GM12891 (cell line): ENCODE data around the gene CAMK2G.

ENCODE experiments used
- POLR2A ChIP-seq: IDR thresholded peaks from 2 replicates; pipeline ENCODE4 v1.6.1; 2011; ENCODE audit warnings: low read depth, low read length, control low read depth
- POLR2AphosphoS5 ChIP-seq: IDR thresholded peaks from 2 replicates; pipeline ENCODE4 v1.6.1; 2011; ENCODE audit warnings: low read depth, low read length, control low read depth
- SPI1 ChIP-seq: IDR thresholded peaks from 2 replicates; pipeline ENCODE4 v1.6.1; 2011; ENCODE audit warnings: low read depth, low read length, control low read depth
- TAF1 ChIP-seq: IDR thresholded peaks from 2 replicates; pipeline ENCODE4 v1.6.1; 2011; ENCODE audit warnings: low read depth, low read length, control low read depth

DNA sequence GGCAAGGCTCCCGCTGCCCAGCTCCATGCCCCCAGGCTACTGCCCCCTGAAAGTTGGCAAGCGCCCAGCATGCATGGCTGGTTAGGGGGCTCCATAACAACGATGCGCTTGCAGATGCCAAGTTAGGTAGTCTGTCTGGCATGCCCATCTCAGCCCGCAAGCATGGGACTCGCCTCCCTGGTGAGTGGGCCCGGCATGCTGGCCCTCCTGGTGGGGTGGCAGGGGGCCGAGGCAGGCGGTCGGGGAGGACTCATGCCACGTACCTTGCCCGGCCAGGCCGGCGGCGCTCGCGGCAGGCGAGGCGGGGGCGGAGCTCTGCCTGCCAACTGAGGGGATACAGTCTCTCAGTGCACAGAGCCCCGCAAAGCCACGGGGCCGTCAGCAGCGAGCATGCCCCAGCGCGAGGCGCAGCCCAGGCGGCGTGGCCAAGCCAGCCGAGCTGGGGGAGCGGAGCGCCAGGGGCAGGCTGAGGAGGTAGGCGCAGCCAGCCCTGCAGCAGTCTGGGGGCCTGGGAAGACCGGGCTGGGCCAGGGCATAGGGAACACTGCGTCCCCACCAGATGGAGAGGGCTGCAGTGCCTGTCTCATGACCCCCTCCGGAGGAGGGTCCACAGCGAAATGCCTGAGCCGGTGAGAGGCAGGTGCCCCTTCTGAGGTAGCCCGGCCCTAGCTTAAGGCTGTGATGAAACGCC, 34.9 kb downstream of the CAMK2G start:
- no peak for TF ChIP-seq POLR2AphosphoS5
- no peak for TF ChIP-seq POLR2A
- TF ChIP-seq TAF1 = no peak
- no peak for TF ChIP-seq SPI1
